NCI-H2107 (cell line): Measurements from ENCODE around the gene PSMA3.
A peak's percentile ranks its signal among the peaks of the same experiment; 100 is the strongest.
"Not testable (repeated sequence)": the region's sequence is repeated elsewhere in the genome, so short reads cannot be mapped to it uniquely, and the experiment has no call there.

Source experiments
- DNase-seq: peaks from one replicate; lab custom pipeline; 2025; lab: John Stamatoyannopoulos, UW

The PSMA3 gene

DNA sequence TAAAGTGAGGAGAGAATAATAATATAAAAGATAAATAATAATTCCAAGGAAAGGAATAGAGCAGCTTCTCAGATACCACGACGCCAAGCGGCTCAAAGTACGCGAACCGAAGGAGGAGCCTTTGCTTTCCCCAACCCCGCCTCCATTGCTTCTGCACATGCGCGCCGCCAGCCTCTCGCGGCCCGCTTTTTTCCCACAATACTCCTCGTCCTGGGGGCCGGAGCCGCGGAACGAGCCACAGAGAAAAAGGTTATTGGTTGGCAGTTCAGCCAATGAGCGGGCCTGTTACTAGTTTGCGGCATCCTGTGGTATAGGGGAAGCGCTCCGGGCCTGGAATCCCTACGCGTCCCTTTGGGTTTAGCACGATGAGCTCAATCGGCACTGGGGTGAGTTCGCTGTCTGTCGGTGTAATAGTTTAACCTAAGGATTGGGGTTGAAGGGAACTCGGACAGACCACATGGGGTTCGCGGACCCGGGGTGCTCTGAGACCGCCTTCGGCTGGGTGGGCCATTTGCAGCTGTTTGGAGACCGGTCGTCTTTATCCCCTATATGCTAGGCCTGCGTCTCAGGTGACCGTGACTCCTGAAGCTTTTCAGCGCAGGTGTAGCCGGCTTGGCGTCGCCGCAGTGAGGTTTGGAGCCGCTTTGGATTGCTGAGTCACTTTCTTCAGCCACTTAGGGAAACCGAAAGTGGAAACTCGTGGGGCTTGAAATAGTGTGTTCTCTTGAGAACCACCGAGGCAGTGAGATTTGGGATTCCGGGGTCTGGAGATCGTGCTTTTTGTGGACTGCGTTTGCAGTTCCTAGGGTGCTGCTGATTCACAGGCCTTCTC is at the start of gene PSMA3:
Gene PSMA3 (plus strand): TSS at position 288 of the 832 bp plus-strand sequence. CDS start 78 bp downstream, at position 366.
- peak; percentile 98 for DNase-seq

GRCh38 chr14:58196198-58196597 is 48.4 kb upstream of the PSMA3 start:
- DNase-seq = no peak

DNA sequence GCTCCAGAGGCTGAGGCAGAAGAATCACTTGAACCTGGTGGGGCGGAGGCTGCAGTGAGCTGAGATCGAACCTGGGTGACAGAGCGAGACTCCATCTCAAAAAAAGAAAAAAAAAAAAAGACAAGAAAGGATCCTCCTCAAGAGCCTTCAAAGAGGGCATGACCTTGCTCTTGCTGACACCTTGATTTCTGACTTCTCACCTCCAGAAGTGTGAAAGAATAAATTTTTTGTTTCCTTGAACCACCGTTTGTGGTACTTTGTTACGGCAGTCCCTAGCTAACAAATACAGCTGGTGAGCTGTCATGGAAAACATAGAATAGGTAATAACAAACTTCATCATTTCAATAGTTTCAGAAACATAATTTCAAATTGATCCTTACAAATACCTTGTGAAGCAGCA is 46.6 kb upstream of the PSMA3 start:
- no peak for DNase-seq

- DNase-seq = peak; percentile 84
These were observed 44.7 kb upstream of the PSMA3 start, which contains the start of gene ACTR10 for GRCh38 chr14:58199726-58200479. Gene ACTR10, plus strand, starts transcription at chr14:58200149. Its CDS starts 69 bp downstream, at chr14:58200218.

DNA sequence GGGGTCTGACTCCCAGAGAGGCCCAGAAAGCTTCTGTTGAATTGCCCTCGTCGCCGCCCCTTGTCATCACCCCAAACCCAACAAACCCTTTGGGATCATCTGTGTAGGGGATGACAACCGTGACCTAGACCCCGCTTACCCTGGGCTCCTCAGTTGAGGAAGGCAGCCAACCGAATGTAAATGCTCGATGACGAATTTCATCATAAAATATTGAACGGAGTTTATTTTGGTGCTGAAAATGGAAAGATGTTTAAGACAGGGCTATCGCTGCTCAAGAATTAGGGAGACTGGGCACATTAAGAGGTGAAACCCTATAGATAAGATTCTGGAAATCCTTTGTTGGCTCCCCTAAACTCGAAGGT is 44.2 kb upstream of the PSMA3 start:
- no peak for DNase-seq

- no peak for DNase-seq
These were observed 43.8 kb upstream of the PSMA3 start for GRCh38 chr14:58200846-58201245.

GRCh38 chr14:58213176-58213575 is 31.5 kb upstream of the PSMA3 start:
- DNase-seq = no peak

GRCh38 chr14:58215191-58215914 is 29.3 kb upstream of the PSMA3 start:
- no peak for DNase-seq

GRCh38 chr14:58216544-58216943 is 28.1 kb upstream of the PSMA3 start:
- no peak for DNase-seq

- DNase-seq = no peak
These were observed 17.4 kb upstream of the PSMA3 start for GRCh38 chr14:58227096-58227819.

DNA sequence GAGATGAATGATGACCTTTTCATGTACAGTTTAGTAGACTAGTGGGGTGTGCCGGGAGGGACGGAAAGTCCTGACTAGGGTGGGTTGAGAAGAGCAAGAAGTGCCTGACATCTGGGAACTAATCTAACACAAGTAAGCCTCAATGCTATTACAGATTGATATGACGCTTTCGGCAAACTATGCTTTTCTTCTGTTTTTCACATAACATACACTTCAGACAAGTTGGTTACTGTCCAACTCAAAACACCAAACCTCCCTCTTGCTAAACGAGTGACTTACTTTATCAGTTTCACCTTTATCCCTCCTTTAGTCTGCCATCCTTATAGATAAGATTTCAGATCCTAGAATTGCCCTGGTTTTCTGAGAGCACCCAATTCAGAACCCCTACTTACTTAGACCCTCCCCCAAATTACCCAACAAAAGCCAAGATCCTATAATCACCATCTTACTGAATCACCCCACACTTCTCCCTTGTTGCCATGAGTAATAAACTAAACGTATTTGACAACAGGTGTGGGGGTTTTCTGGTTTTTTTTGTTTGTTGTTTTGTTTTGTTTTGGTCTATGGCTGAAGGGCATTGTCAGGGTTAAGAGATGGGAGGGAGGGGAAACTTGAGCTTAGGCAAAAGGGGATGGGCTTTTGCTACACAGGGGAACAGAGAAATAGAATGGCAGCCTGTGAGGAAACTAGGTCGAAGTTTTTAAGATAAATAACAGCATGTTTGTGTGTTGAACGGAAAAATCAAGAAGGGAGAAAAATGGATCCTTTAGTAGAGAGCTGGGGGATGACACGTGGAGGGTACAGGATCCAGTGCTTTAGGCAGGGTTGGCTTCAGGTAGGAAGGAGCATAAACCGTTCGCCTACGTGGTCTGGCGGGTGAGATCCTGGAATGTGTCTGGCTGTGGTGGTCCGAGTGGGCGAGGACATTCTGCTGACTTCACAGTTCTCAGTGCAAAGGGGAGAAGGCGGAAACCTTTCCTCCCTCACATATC is 6.1 kb upstream of the PSMA3 start:
- DNase-seq = no peak

GRCh38 chr14:58239244-58240195 is 5.1 kb upstream of the PSMA3 start:
- peak; percentile 62 for DNase-seq

DNA sequence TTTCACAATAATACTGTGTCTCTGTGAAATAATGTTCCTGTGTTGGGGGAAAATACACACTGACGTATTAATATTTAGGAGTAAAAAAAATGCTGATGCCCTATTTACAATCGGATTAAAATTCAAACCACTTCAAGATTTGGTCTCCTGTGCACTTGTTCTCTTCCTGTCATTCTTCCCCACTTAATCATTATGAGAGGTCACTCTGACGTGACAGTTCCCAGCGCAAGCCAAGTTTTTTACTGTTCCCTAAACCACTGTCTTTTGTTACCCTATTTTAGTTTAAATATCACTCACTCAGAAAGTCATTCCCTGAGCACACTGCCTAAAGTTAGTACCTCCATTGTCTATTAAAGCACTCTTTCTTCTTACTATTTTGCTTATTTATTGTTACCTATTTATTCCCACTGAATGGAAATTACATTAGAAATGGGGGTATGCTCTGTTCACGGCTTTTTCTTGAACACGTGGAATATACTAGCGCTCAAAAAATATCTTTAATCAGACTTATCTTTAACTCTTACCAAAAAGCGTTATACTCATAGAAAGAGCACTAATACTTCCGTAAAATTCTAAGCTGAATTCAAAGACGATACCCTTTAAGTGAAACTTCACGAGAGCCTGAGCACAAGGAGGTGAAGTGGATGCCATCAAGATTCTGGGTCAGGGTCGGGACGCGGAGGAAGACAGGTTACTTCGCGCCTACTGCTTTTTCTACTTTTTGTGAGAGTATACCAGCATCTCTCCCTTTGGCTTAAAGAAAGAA is 670 bp upstream of the PSMA3 start:
- DNase-seq = no peak

- DNase-seq = no peak
These were observed 919 bp downstream of the PSMA3 start for GRCh38 chr14:58245562-58245961.

DNA sequence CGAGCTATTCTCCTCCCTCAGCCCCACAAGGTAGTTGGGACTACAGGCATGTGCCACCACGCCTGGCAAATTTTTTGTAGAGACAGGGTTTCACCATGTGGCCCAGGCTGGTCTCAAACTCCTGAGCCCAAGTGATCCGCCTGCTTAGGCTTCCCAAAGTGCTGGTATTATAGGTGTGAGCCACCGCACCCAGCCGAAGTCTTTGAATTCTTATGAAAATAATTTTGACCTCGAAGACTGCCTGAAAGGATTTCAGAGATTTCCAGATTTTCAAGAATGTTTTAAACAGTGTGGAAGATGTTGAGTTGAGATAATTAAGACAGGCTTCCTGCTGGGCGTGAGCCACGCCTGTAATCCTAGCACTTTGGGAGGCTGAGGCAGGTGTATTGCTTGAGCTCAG is 5.0 kb downstream of the PSMA3 start:
- DNase-seq = no peak

DNA sequence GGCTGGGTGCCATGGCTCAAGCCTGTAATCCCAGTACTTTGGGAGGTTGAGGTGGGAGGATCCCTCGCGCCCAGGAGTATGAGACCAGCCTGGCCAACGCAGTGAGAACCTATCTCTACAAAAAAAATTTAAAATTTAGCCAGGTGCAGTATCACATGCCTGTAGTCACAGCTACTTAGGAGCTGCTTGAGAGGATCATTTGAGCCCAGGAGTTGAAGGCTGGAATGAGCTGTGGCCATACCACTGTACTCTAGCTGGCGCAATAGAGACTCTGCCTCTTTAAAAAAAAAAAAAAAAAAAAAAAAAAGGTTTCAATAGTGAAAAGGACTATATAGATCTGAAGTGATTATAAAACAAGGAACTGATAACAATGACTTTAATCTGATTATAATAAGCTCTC is 13.5 kb downstream of the PSMA3 start:
- DNase-seq = no peak

- DNase-seq = not testable (repeated sequence)
These were observed 17.4 kb downstream of the PSMA3 start for GRCh38 chr14:58262005-58262404.

DNA sequence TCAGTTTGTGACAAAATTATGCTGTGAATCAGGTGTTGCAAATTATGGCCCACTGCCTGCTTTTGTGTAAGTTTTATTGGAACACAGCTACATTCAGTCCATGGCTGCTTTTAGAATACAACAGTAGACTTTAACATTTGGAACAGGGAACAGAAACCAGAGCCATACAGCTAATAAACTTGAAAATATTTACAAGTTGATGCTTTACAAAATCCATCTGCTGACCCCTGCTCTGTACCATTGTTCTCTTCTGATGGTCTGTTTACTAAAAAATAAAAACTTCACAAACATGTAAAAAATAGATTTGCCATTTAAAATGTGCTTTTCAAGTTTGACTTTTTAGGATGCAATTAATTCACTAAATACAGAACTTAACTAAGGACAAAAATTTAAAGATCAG is 20.8 kb downstream of the PSMA3 start:
- DNase-seq = no peak

DNA sequence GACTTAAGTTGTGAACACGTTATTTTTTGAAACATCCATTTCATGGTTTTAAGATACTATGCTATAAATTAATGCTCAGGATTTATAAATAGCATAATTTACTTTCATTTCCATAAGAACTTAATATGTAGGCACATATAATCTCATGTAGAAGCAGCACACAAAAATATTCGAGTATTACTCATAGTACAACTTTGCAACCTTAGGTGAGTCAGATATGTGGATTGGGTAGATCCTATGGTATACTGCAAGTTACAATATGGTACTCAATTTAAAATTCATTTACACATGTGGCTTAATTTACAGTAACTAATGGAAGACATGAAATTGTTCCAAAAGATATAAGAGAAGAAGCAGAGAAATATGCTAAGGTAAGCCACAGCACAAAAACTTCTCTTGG is 26.0 kb downstream of the PSMA3 start:
- no peak for DNase-seq
